Myocyte (in vitro differentiated cells): ENCODE results near the gene CHST3. TPM values are rescaled to one million over a fixed set of nuclear protein-coding genes. Genes with fewer than 3 reads are reported as not detected.
A peak's percentile ranks its signal among the peaks of the same experiment; 100 is the strongest.
"Not testable (repeated sequence)": the region's sequence is repeated elsewhere in the genome, so short reads cannot be mapped to it uniquely, and the experiment has no call there.

Experiments
- DNase-seq: peaks from one replicate; pipeline ENCODE4 v3.0.0-alpha.2; 2012; ENCODE audit warnings: low read depth
- total RNA-seq: library from RNA; depleted of rRNA; stranded (reverse); fragments of >200 nt; gene quantifications from 2 replicates; pipeline ENCODE4 v1.2.3, GENCODE V29; 2014

The CHST3 gene
- total RNA-seq, 1 donor from 2014 or later, result 49.3 TPM

DNA sequence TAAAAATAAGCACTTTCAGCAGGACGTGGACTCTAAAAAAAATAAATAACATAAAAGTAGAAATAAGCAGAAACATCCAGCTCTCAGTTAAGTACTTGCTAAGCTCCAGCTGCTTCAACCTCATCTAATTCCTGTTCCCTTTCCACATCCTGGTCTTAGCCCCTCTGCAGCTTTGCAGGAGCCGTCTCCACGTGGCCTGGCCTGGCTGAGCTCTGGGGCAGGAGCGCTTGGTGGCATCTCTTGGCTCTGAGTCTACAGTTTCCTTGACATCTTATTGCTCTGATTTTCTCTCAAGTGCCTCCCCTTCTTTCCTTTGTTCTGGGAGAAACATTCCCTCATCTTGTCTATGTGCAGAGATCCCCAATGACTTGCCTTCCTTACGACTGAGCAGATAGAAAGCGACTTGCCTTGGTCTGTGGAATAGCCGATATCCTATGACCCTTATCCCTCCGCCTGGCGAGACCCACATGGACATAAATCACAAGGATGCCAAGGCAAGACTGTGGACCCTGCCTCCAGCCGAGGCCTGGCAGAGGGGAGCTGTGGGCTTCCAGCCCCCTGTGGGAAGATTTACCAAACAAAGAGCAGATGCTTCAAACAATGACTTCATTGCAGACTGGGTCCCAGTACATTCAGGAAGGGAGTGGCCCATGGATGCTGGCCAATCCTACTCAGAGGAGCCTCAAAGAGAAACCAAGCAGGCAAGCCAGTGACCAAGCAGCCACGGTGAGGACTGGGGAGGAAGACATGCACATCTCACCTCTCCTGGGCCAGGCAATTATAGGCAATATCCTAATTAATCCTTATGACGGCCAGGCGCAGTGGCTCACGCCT is 62.3 kb downstream of the CHST3 start:
- peak; percentile 52 for DNase-seq

DNA sequence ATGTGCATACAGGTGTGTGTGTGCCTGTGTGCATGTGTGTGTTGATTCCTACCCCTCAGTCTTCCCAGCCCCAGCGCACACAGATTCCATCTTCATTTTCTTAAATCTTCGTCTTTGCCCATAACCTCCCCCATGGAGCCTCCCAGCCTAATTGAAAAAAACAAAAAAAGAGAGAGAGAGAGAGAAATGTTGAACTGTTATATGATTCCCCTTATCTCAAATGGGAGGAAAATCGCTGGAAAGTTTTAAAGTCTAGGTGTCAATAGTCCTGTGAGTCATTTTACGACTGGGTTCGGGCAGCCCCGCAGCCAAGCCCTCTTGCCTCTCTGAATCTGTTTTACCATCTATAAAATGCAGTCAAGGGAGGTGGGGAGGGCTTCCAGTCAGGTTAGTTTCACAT is 63.3 kb downstream of the CHST3 start:
- DNase-seq, result no peak

DNA sequence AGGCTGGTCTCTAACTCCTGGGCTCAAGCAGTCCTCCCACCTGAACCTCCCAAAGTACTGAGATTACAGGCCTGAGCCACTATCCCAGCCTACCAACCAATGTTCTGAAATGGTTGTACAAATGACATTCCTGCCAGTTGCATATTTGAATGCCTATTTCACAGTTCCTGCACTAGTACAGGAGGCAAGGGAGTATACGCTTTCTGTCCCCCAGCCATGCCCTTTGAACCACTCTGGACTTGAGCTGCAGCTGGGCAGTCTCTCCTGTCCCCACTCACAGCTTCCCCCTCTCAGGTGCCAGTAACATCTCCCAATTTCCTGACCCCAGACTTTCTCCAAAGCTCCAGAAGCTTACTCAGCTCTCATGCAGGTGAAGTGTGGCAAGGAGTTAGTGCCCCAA is 65.2 kb downstream of the CHST3 start:
- DNase-seq, result no peak

DNA sequence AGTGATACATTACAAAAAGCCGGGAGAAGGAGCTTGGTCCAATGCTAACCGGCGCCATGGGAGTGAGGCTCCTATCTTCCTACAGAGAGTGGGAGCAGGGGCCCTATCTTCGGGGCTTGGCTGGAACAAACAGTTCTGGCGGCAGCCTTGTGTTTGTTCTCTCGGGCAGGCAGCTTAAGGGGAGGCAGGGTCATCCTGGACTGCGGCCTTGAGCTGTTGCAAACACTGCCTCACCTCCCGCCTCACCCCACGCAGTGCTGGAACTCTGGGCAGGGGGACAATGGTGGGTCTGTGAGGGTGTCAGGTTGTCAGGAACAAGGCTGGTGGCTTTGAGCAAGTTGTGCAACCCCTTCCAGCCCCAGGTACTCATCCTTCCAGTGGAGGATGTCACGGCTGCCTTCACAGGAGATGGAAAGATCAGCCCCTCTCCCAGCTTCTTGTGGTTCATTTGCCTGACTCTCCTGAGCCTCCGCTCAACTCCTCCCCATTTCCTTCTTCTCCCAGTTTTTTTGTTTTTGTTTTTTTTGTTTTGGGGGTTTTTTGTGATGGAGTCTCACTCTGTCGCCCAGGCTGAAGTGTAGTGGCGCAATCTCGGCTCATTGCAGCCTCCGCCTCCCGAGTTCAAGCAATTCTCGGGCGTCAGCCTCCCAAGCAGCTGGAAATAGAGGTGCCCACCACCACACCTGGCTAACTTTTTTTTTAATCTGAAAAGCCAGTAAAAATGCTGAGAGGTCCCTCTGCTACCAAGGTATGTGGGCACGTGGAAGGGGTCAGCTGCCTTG is 66.8 kb downstream of the CHST3 start:
- DNase-seq, result no peak

DNA sequence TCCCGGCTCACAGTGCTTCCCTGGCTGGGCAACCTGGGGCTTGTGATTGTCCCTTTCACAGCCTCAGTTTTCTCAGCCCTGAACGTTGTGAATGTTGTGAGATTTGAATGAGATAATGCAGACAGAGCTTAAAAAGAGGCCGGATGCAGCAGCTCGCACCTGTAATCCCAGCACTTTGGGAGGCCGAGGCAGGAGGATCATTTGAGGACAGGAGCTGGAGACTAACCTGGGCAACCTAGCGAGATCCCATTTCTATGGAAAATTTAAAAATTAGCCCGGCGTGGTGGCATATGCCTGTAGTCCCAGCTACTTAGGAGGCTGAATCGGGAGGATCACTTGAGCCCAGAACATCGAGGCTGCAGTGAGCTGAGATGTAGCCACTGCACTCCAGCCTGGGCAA is 67.5 kb downstream of the CHST3 start:
- DNase-seq, result no peak

DNA sequence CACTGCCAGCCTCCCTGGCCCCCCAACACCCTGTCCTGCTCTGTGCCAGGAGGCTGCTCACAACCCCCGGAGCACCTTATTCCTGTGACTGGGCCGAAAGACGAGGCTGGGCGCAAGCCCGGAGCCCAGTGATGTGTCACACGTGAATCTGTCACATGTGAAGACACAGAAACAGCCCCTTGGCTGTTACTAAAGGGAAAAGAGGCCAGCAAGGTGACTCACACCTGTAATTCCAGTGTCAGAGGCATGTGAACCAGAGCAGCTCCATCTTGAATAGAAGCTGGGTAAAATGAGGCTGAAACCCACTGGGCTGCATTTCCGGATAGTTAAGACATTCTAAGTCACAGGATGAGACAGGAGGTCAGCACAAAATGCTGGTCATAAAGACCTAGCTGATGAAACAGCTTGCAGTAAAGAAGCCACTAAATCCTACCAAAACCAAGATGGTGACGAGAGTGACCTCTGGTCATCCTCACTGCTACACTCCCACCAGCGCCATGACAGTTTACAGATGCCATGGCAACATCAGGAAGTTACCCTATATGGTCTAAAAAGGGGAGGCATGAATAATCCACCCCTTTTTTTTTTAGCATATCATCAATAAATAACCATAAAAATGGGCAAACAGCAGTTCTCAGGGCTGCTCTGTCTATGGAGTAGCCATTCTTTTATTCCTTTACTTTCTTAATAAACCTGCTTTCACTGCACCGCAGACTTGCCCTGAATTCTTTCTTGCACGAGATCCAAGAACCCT is 68.4 kb downstream of the CHST3 start:
- not testable (repeated sequence) for DNase-seq

DNA sequence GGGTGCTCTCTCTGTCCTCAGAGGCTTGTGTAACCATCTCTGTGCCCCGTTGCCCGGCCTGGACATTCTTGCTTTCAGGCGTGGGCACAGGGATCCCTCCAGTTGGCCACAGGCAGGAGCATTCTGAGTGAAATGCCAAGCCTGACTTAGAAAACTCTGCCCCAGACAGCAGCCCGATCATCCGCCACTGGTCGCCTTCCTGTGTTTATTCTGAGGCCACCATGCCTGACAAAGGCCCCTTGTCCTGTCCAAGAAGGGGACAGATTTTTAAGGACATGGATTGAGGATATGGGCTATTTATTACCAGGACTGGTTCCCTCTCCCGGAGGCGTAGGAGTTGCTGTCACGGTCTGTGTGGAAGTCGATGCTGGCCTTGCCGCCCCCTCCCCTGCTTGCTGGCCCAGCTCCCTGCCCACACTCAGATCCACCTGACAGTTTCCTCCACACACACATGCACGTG is 69.9 kb downstream of the CHST3 start:
- DNase-seq, result no peak

DNA sequence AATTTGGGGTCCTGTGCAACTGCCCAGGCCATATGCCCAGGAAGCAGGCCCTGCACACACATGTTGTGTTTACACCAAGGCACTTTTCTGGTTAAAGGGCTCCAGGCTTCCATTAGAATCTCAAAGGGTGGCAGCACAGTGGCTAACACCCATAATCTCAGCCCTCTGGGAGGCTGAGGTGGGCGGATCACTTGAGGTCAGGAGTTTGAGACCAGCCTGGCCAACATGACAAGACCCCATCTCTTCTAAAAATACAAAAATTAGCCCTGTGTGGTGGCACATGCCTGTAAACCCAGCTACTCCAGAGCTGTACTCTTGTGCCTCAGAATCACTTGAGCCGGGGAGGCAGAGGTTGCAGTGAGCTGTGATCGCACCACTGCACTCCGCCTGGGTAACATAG is 70.6 kb downstream of the CHST3 start:
- no peak for DNase-seq

DNA sequence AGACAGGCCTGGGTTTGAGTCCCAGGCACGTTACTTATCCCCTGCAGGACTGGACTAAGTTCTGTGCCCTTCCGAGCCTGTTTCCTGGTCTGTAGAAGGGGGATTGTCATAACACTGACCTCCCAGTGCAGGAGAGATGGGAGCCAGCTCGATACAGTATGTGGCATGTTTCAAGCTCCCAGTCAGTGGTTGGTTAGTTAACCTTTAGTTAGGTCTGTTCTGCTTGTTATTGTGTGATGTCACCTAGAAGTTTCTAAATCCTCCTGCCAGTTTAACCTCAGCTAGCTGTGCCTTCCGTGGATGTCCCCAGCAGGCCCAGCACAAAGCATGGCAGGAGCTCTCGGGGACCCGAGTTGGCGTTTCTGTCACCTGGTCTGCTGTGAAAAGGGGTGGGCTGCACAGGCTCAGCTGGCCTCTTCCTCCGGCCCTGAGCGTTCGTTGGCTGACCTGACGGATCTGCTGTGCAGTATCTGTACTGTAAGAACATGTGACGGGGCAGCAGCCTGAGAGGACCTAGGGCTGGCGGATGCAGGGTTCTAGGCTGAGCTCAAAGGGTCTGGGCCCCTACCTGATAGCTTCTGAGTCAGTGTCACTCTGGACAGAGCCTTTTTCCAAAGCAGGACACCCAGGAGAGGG is 71.2 kb downstream of the CHST3 start:
- DNase-seq, result no peak

DNA sequence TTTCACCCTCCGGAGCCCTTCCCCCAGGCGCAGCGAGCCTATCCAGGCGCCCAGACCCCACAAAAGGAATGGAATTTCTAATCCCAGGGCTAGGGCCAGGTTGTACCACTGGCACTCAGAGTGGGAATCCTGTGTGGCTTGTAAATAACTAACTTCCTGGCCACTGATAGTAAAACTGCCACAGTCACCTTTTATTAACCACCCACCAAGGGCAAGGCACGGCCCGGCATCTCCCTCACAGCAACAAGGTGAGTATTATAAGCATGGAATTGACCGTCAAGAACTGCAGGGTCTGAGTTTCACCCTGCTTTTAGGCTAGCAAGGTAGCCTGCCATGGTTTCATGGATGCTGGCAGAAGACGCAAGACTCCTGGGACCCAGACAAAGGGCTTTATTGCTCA is 73.1 kb downstream of the CHST3 start:
- no peak for DNase-seq

DNA sequence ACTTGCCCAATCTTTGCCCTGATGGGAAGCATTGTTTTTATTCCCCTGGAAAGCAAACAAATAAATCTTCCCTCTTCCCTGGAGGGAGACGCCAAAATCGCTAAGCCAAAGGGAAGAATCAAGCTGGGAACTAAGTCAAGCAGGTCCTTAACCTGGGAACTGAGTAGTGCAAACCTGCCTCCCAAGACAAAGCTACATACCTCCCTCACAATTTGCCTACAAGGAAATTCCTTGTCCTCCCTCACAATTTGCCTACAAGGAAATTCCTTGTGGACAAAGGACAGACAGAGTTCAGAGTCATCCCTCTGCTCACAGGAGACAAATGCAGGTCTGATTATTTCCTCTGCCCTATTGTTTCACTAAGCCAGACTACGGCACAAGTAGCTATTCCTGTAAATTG is 73.6 kb downstream of the CHST3 start:
- DNase-seq, result no peak

DNA sequence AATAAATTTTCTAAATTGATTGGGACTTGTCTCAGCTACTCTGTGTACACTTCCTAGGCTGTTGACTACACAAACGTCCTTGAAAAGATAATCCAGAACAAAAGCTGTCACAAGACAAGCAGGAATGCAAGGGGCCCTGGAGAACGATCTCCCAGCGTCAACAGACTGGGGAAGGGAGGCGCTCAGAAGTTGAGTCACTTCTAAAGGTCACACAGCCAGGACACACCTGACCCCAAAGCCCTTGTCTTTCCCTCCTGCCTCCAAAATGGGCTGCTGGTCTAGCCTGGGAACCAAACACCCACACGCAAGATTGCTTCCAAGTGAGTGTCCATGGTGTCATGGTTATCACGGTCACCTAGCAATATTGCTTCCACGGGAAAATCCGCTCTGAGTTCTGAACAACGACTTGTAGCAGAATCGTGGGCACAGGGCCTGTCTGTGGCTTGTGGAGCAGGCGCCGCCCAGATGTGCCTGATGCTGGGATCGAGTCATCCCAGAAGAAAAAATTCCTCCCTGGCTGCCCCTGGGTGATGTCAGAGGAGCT is 74.3 kb downstream of the CHST3 start:
- DNase-seq, result no peak

DNA sequence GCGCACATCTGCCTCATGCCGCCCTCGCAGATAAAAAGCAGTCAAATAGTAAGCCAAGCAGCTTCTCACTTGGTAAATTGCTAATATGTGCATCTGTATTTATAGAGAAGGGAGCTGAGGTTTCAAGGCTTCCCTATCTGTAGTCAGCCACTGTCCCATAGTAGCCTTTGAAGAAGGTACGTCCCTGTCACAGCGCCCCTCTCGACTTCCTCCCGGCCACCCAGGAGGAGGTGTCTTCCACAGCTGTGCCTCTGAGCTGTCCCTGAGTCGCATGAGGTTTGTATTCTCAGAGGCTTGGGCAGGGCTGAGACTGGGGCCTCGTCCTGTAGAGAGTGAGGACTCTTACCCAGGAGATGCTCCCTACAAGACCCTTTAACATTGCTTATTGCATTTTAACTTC is 75.2 kb downstream of the CHST3 start:
- DNase-seq, result peak; percentile 8

DNA sequence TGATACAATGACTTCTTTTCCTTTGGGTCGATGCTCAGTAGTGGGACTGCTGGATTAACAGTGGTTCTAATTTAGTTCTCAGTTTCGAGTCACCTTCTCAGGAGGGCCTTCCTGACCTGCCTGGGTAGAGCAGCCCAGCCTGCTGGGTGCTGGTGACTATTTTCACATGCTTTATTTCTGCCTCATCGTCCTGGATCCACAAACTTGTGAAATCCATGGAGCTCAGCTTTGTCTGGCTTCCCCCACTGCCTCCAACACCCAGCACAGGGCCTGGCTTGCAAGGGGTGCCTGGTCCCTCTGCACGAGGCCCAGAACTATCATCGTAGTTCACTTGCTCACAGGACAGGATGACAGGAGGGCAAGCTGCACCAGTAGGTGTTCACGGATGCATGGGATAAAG is 77.3 kb downstream of the CHST3 start:
- no peak for DNase-seq

DNA sequence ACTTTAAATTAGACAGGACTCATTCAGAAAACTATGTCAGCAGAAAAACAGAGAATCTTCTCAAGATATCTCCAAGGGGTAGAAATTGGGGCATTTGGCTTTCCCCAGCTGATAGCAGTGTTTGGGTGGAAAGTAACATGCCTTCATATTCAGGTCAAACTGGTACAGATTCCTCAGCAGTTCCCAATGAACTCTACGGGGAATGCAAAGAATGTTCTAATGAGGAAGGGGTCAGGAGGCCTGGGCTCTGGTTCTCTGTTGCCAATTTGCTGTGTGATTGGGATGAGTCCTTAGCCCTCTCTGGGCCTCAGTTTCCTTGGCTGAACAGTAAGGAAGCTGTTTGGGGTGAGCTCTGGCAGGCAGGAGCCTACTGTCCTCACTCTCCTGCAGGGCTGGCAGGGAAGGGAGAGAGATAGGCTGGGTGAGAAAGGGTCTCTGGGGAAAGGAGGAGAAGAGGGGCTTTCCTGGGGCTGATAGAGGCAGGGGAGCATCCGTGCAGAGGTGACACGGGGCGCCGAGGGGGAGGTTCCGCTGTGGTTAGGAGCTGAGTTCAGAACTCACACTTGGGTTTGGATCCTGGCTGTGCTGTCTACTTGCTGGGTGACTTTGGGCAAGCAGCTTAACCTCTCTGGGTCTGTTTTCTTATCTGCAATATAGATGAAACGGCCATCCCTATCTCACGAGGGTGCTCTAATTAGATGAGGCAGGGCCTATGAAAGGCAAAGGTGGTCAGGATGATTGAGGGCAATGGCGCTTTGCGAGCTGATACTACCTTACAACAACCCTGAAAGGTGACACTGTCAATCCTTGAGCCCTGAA is 79.0 kb downstream of the CHST3 start:
- DNase-seq, result no peak

DNA sequence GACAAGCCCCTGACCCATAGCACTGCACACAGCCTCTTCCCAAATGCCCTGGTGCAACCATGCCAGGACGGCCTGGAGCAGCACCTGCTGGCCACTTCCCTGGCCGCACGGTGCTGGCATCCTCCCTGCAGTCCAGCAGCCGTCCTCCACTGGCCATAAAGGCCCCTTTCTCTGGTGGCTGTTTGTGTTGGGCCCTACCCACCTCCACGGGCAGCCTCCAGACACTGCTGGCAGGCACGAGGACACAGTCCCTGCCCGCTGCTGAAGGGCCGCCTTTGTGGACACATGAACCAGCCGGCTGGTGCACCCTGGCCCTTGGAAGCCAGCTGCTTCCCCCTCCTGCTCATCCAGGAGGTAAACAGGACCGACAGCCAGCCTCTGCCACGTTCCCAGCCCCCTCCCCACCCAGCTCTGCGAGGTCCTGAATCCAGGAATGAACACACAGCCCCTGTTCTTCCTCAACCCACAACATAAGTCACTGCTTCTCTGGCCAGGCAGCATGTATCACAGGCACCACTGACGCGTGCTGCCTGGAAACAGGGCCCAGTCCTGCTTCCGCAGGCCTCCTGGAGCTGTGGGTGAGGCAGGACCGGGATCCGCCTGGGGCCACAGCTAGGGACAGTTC is 80.3 kb downstream of the CHST3 start:
- DNase-seq, result peak; percentile 29

DNA sequence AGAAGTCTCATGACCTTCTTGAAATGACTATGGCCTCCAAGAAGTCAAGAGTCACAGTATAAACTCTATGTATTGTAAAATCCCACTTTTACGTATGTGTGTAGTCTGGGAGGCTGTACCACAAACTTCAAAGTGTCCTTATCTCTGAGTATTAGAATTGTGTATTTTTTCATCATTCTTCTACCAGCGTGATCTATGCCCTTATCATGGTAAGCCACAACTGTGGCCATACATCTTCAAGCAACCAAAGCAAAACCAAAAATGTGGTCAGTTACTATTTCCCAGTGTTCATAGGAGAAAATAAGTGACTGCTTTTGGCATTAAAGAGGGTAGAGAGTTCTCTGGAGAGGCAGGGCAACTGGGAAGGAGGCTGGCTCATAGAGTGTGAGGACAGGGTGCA is 81.4 kb downstream of the CHST3 start:
- no peak for DNase-seq

DNA sequence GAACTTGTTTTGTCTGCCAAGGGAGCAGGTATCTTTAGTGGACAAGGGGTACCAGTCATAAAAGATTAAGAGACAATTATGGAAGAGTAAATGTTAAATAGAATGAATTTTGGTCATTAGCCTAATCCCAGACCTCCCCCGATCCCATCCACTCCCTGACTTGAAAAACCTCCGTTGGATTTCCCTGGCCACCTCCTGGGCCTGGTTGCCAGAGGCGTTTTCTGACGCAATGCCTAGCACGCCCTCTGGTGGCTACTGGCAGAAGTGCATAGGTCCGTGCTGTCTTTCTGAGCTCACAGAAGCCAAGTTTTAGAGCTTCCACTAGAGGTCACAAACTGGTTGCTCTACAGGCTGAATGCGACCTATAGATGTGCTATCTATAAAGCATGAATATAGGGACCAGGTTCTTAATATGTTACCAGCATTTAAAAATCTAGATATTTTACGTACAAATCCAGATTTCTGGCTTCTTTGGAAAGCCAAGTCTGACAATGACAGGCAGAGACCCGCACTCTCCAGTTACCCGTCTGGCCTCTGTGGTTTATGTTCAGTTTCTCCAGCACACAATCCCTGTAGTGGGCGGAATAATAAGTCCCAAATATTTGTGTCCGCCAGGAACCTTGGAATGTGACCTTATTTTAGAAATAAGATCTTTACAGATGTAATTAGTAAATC is 84.4 kb downstream of the CHST3 start:
- DNase-seq, result peak; percentile 95

DNA sequence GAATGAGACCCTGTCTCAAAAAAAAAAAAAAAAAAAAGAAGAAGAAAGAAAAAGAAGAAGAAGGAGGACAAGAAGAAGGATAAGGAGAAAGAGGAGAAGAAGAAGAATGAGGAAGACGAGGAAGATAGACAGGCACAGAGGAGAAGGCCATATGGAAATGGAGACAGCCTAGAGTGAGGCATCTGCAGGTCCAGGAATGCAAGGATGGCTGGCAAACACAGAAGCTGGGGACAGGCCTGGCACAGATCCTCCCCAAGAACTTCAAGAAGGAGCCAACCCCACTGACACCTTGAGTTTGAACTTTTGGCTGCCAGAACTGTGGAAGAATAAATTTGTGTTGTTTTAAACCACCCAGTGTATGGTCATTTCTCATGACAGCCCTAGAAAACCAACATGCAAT is 85.3 kb downstream of the CHST3 start:
- no peak for DNase-seq
